H1 (cell line): ENCODE results near the gene FCGBP. TPM values are rescaled to one million over a fixed set of nuclear protein-coding genes. Genes with fewer than 3 reads are reported as not detected.

ENCODE experiments used
- CTCF ChIA-PET: fragments of 300-600 bp; sonication (Branson Sonifier 250); formaldehyde crosslinking; loops from one replicate; lab custom pipeline; 2021; ENCODE audit not compliant: partially characterized antibody; lab: Charles Lee
- POLR2A ChIA-PET: fragments of 300-600 bp; sonication (Branson Sonifier 250); formaldehyde crosslinking; loops from one replicate; lab custom pipeline; 2021; ENCODE audit warnings: inconsistent platforms; ENCODE audit not compliant: partially characterized antibody; lab: Charles Lee
- DNase-seq, 2 experiments: peaks; one replicate each; pipeline versions ENCODE4 v3.0.0 to v3.0.0-alpha.2; 2010 to 2022; ENCODE audit warnings: low spot score in 2 of 2, low read depth in 1 of 2, mixed read lengths in 1 of 2
- FAIRE-seq: peaks from 2 replicates; lab custom pipeline; 2011; peaks lifted over from hg19 to GRCh38; lab: Jason Lieb, UNC
- H2AFZ ChIP-seq: 2 replicates; pipeline ENCODE4 v1.8.1; 2012; ENCODE audit warnings: low read length, inconsistent platforms
- H2AK5ac ChIP-seq: 2 replicates; pipeline ENCODE4 v1.6.1; 2013; ENCODE audit warnings: low read depth, low read length
- H2BK120ac ChIP-seq: replicated peaks from 2 replicates; pipeline ENCODE3; 2013; ENCODE audit warnings: low read depth, low read length, inconsistent platforms
- H2BK12ac ChIP-seq: 2 replicates; pipeline ENCODE4 v1.6.1; 2013; ENCODE audit warnings: low read depth, low read length
- H2BK15ac ChIP-seq: 2 replicates; pipeline ENCODE4 v1.6.1; 2013; ENCODE audit warnings: low read length
- H2BK20ac ChIP-seq: 2 replicates; pipeline ENCODE4 v1.6.1; 2013; ENCODE audit warnings: low read length
- H2BK5ac ChIP-seq: 2 replicates; pipeline ENCODE4 v1.6.1; 2013; ENCODE audit warnings: low read depth, low read length
- H3K14ac ChIP-seq: 2 replicates; pipeline ENCODE4 v1.6.1; 2013; ENCODE audit warnings: inconsistent platforms; ENCODE audit not compliant: insufficient read length
- H3K18ac ChIP-seq: 2 replicates; pipeline ENCODE4 v1.6.1; 2013; ENCODE audit warnings: low read length; ENCODE audit errors: extremely low read depth
- H3K23ac ChIP-seq: 2 replicates; pipeline ENCODE4 v1.6.1; 2013; ENCODE audit warnings: inconsistent platforms; ENCODE audit not compliant: insufficient read length
- H3K23me2 ChIP-seq: 2 replicates; pipeline ENCODE4 v1.6.1; 2013; ENCODE audit warnings: low read depth, low read length
- H3K27ac ChIP-seq: 2 replicates; pipeline ENCODE4 v1.6.1; 2011; ENCODE audit warnings: low read depth, low read length, inconsistent platforms
- H3K27me3 ChIP-seq, 4 experiments: replicated peaks in 1 of 4; 1 replicate in 1 of 4; 2 replicates in 3 of 4; pipeline versions ENCODE4 v1.6.1 to v1.8.1; 2011 to 2013; ENCODE audit warnings: low read length in 3 of 4, mild to moderate bottlenecking in 3 of 4, inconsistent platforms in 2 of 4, mixed read lengths in 2 of 4, moderate library complexity in 1 of 4; ENCODE audit not compliant: control insufficient read depth in 3 of 4, insufficient read depth in 3 of 4; ENCODE audit errors: extremely low read depth in 1 of 4
- H3K36me3 ChIP-seq, 4 experiments: 2 replicates each; pipeline versions ENCODE4 v1.6.1 to v1.8.1; 2011 to 2013; ENCODE audit warnings: mild to moderate bottlenecking in 4 of 4, low read length in 3 of 4, moderate library complexity in 2 of 4, control low read depth in 1 of 4, inconsistent platforms in 1 of 4; ENCODE audit not compliant: insufficient read depth in 4 of 4, control insufficient read depth in 2 of 4
- H3K4ac ChIP-seq: replicated peaks from 2 replicates; pipeline ENCODE3; 2013; ENCODE audit warnings: low read length, low read depth, mixed read lengths, inconsistent platforms; ENCODE audit not compliant: insufficient read length
- H3K4me1 ChIP-seq, 4 experiments: replicated peaks in 1 of 4; 1 replicate in 1 of 4; 2 replicates in 3 of 4; pipeline versions ENCODE4 v1.6.1 to v1.8.1; 2011 to 2013; ENCODE audit warnings: low read length in 3 of 4, inconsistent platforms in 2 of 4, mixed read lengths in 1 of 4; ENCODE audit not compliant: insufficient read depth in 4 of 4, control insufficient read depth in 3 of 4
- H3K4me2 ChIP-seq, 2 experiments: 2 replicates each; pipeline versions ENCODE4 v1.6.1 to v1.8.1; 2011 to 2013; ENCODE audit warnings: low read depth in 2 of 2, low read length in 2 of 2, control low read depth in 1 of 2, inconsistent platforms in 1 of 2, mild to moderate bottlenecking in 1 of 2; ENCODE audit not compliant: insufficient read depth in 1 of 2
- H3K4me3 ChIP-seq, 4 experiments: fragments of 200-600, 300-600 bp in 1 of 4; sonication (generic), shearing (Covaris generic), sonication (Bioruptor Twin) in 1 of 4; 2 replicates each; pipeline versions ENCODE4 v1.5.1 to v1.8.1; 2011 to 2016; ENCODE audit warnings: low read length in 4 of 4, low read depth in 3 of 4, control low read depth in 2 of 4, inconsistent platforms in 2 of 4, mild to moderate bottlenecking in 2 of 4, mixed read lengths in 1 of 4, moderate library complexity in 1 of 4; ENCODE audit not compliant: insufficient read depth in 2 of 4; ENCODE audit errors: extremely low read depth in 1 of 4
- H3K56ac ChIP-seq: replicated peaks from 2 replicates; pipeline ENCODE3; 2013; ENCODE audit warnings: low read depth, mild to moderate bottlenecking, mixed read lengths, low read length, inconsistent platforms; ENCODE audit not compliant: insufficient read length
- H3K79me1 ChIP-seq: 2 replicates; pipeline ENCODE4 v1.6.1; 2013; ENCODE audit warnings: low read depth, low read length, control low read depth
- H3K79me2 ChIP-seq, 2 experiments: 2 replicates each; pipeline versions ENCODE4 v1.6.1 to v1.8.1; 2012 to 2013; ENCODE audit warnings: low read length in 2 of 2, mild to moderate bottlenecking in 2 of 2, inconsistent platforms in 1 of 2; ENCODE audit not compliant: insufficient read depth in 2 of 2, control insufficient read depth in 1 of 2
- H3K9ac ChIP-seq, 4 experiments: replicated peaks in 1 of 4; 1 replicate in 1 of 4; 2 replicates in 3 of 4; pipeline versions ENCODE4 v1.6.1 to v1.8.1; 2011 to 2013; ENCODE audit warnings: low read depth in 3 of 4, low read length in 3 of 4, control low read depth in 2 of 4, mild to moderate bottlenecking in 2 of 4, moderate library complexity in 2 of 4, inconsistent platforms in 1 of 4; ENCODE audit errors: extremely low read depth in 1 of 4
- H3K9me3 ChIP-seq, 2 experiments: 2 replicates each; pipeline versions ENCODE4 v1.6.1 to v1.8.1; 2012 to 2013; ENCODE audit warnings: mild to moderate bottlenecking in 2 of 2, moderate library complexity in 2 of 2, control low read depth in 1 of 2, inconsistent platforms in 1 of 2, low read depth in 1 of 2, low read length in 1 of 2, mixed read lengths in 1 of 2; ENCODE audit not compliant: insufficient read depth in 2 of 2
- H4K20me1 ChIP-seq, 2 experiments: replicated peaks in 1 of 2; 2 replicates each; pipeline versions ENCODE3 to v1.8.1; 2011 to 2013; ENCODE audit warnings: inconsistent platforms in 2 of 2, low read length in 2 of 2, mild to moderate bottlenecking in 1 of 2; ENCODE audit not compliant: insufficient read depth in 2 of 2, control insufficient read depth in 1 of 2
- H4K5ac ChIP-seq: 2 replicates; pipeline ENCODE4 v1.6.1; 2013; ENCODE audit warnings: low read length, low read depth, mixed read lengths, inconsistent platforms; ENCODE audit not compliant: insufficient read length
- H4K8ac ChIP-seq: 2 replicates; pipeline ENCODE4 v1.8.0; 2013; ENCODE audit warnings: mild to moderate bottlenecking, moderate library complexity, low read length, inconsistent platforms; ENCODE audit not compliant: insufficient read depth; ENCODE audit errors: extremely low read depth
- H4K91ac ChIP-seq: replicated peaks from 2 replicates; pipeline ENCODE3; 2013; ENCODE audit warnings: low read length, mixed read lengths, inconsistent platforms; ENCODE audit not compliant: insufficient read length
- BCL11A ChIP-seq, 2 experiments: IDR thresholded peaks; one replicate each; pipeline ENCODE4 v1.6.1; 2011; ENCODE audit warnings: low read depth in 2 of 2, low read length in 2 of 2, mild to moderate bottlenecking in 2 of 2
- JUN ChIP-seq: IDR thresholded peaks from 2 replicates; pipeline ENCODE4 v1.6.1; 2011; ENCODE audit warnings: low read depth, mild to moderate bottlenecking, improper control_type of control experiment, low read length
- MAX ChIP-seq: IDR thresholded peaks from 2 replicates; pipeline ENCODE4 v1.6.1; 2012; ENCODE audit warnings: inconsistent platforms
- NANOG ChIP-seq: IDR thresholded peaks from 2 replicates; pipeline ENCODE4 v1.6.1; 2011; ENCODE audit warnings: low read length, low read depth, mild to moderate bottlenecking, inconsistent platforms; ENCODE audit not compliant: insufficient read depth, poor library complexity, severe bottlenecking
- POLR2AphosphoS5 ChIP-seq: IDR thresholded peaks from 2 replicates; pipeline ENCODE4 v1.6.1; 2011; ENCODE audit warnings: low read depth, low read length
- RAD21 ChIP-seq, 2 experiments: IDR thresholded peaks in 1 of 2; conservative IDR thresholded peaks in 1 of 2; 2 replicates each; pipeline ENCODE4 v1.6.1; 2011; ENCODE audit warnings: low read depth in 2 of 2, low read length in 2 of 2, improper control_type of control experiment in 1 of 2, inconsistent platforms in 1 of 2, mild to moderate bottlenecking in 1 of 2, moderate library complexity in 1 of 2
- RNF2 ChIP-seq: fragments of 200-900, 300-1000 bp; sonication (generic); IDR thresholded peaks from 2 replicates; pipeline ENCODE4 v1.7.1; 2016; ENCODE audit warnings: borderline replicate concordance, low read depth, mild to moderate bottlenecking, antibody characterized with exemption, low read length; ENCODE audit not compliant: poor library complexity, severe bottlenecking; ENCODE audit errors: missing control alignments
- SAP30 ChIP-seq: fragments of 300-600 bp; sonication (generic); IDR thresholded peaks from 2 replicates; pipeline ENCODE4 v1.7.1; 2012; ENCODE audit warnings: low read length, moderate library complexity, mild to moderate bottlenecking, inconsistent platforms; ENCODE audit not compliant: insufficient read depth, insufficient replicate concordance
- SIX5 ChIP-seq: IDR thresholded peaks from 2 replicates; pipeline ENCODE4 v1.6.1; 2011; ENCODE audit warnings: mild to moderate bottlenecking, low read depth, low read length
- SP2 ChIP-seq: IDR thresholded peaks from 2 replicates; pipeline ENCODE4 v1.6.1; 2012; ENCODE audit warnings: mild to moderate bottlenecking, low read length, inconsistent platforms
- SUZ12 ChIP-seq: fragments of 200-600 bp; sonication (generic); IDR thresholded peaks from 2 replicates; pipeline ENCODE4 v1.6.1; 2012; ENCODE audit warnings: mild to moderate bottlenecking, inconsistent platforms, low read length, moderate library complexity, mixed read lengths
- WGBS, 2 experiments: shearing (Covaris generic) in 1 of 2; methylation state at CpG; one replicate each; pipeline versions ENCODE4 v1.1.6 to v1.1.7; 2013 to 2015; ENCODE audit warnings: low lambda C conversion rate in 2 of 2, mixed read lengths in 2 of 2, inconsistent platforms in 1 of 2, low coverage in 1 of 2, missing lambda C conversion rate in 1 of 2; ENCODE audit not compliant: insufficient replicate concordance in 2 of 2, insufficient coverage in 1 of 2, insufficient read length in 1 of 2; ENCODE audit errors: extremely low coverage in 1 of 2, missing lambda C conversion rate in 1 of 2; 5-methylcytosine and 5-hydroxymethylcytosine counted together
- polyA plus RNA-seq, 7 experiments: library from polyadenylated mRNA; depleted of rRNA in 3 of 7; stranded (reverse) in 5 of 7; unstranded in 2 of 7; fragments of >200 nt in 5 of 7; fragments of 200-250 nt in 2 of 7; gene quantifications; 1 replicate in 5 of 7; 2 replicates in 1 of 7; 4 replicates in 1 of 7; pipeline versions ENCODE4 v1.2.1 to v1.2.3, GENCODE V29; 2011 to 2013; ENCODE audit warnings: missing spikeins in 2 of 7, mixed read lengths in 2 of 7
- total RNA-seq: library from RNA; stranded (reverse); fragmentation: NEBNext Ultra II Directional; extraction: Animal tissue kit (Norgen Biotek cat#: 25700); gene quantifications from 2 replicates; pipeline ENCODE4 v1.2.1, GENCODE V29; 2021

The FCGBP gene
- total and polyA plus RNA-seq, 2 of the 8 experiments (the other 6 are each of a cell fraction or from before 2014, with no cell fraction given), result 1.1 to 3.1 TPM

- no peak overlapping the region for H2BK12ac ChIP-seq
- no peak for DNase-seq
- H3K27me3 ChIP-seq, result no peaks in the 10 kb centered on the region
- H3K79me2 ChIP-seq, result no peaks in the 10 kb centered on the region
- no peak overlapping the region for H3K14ac ChIP-seq
- no peak overlapping the region for H2AFZ ChIP-seq
- no peak overlapping the region for H2BK120ac ChIP-seq
- no peak overlapping the region for H3K4ac ChIP-seq
- H4K5ac ChIP-seq, result no peak overlapping the region
- no peak overlapping the region for H2BK20ac ChIP-seq
- H3K56ac ChIP-seq, result no peak overlapping the region
- no peaks in the 10 kb centered on the region for H3K23me2 ChIP-seq
- H3K9me3 ChIP-seq, result no peaks in the 10 kb centered on the region
- WGBS, 2 experiments, result 92% methylated on average over 5 of the region's 5 CpGs; no CpG with 5 or more reads in 1 of the 2 experiments
- no peaks in the 10 kb centered on the region for H3K4me1 ChIP-seq
- no peak overlapping the region for H2BK15ac ChIP-seq
- H3K27ac ChIP-seq, result no peak overlapping the region
- H3K4me3 ChIP-seq, result no peak overlapping the region
- H3K9ac ChIP-seq, result no peak overlapping the region
- H4K20me1 ChIP-seq, result no peaks in the 10 kb centered on the region
- H3K4me2 ChIP-seq, result no peak overlapping the region
- TF ChIP-seq SAP30 (no peak), BCL11A (IDR thresholded peaks at IDR 0.05; ENCODE audit: low read depth in 2 of 2, low read length in 2 of 2) (no peak), SIX5 (no peak), SP2 (no peak), RAD21 (IDR thresholded peaks at IDR 0.05 in 1 of 2, conservative IDR thresholded peaks at IDR 0.05 in 1 of 2; ENCODE audit: low read depth in 2 of 2, low read length in 2 of 2) (no peak), RNF2 (no peak), JUN (no peak), MAX (no peak), NANOG (no peak), POLR2AphosphoS5 (no peak), SUZ12 (no peak)
- ChIA-PET CTCF (interaction anchor here (0.8 kb wide), 1 partner anchor 71 kb away, joined by 4 read pairs; no protein-coding TSS in a partner anchor), POLR2A (no interaction called here)
- H4K91ac ChIP-seq, result no peak overlapping the region
- no peak overlapping the region for H3K18ac ChIP-seq
- no peak overlapping the region for H2AK5ac ChIP-seq
- FAIRE-seq, result no peak
- no peak overlapping the region for H2BK5ac ChIP-seq
- no peak overlapping the region for H3K23ac ChIP-seq
- H4K8ac ChIP-seq, result no peak overlapping the region
- H3K36me3 ChIP-seq, result no peaks in the 10 kb centered on the region
- H3K79me1 ChIP-seq, result no peaks in the 10 kb centered on the region
Measured at GRCh38 chr19:39924952-39925351, 9.5 kb downstream of the FCGBP start.
